PC-9 (cell line): ENCODE data around the gene LYST. TPM values are rescaled to one million over a fixed set of nuclear protein-coding genes. Genes with fewer than 3 reads are reported as not detected.

Source experiments
- BruUV-seq: library from RNA; stranded (reverse); fragments of 400-500 nt; replicated peaks from 2 replicates; lab custom pipeline; 2021; lab: Mats Ljungman, UMichigan
- CTCF ChIA-PET: fragments of 300-600 bp; sonication (Branson Sonifier 250); formaldehyde crosslinking; loops from one replicate; lab custom pipeline; 2022; ENCODE audit warnings: antibody characterized with exemption; lab: Charles Lee
- POLR2A ChIA-PET: fragments of 300-600 bp; sonication (Branson Sonifier 250); formaldehyde crosslinking; loops from one replicate; lab custom pipeline; 2022; ENCODE audit warnings: antibody characterized with exemption; ENCODE audit not compliant: unreplicated experiment; lab: Charles Lee
- DNase-seq, 2 experiments: peaks; one replicate each; pipeline versions ENCODE4 v3.0.0 to v3.0.0-alpha.2; 2015 to 2022; ENCODE audit warnings: mixed read lengths in 1 of 2
- H2AFZ ChIP-seq: fragments of 200-600 bp; sonication (generic); 2 replicates; pipeline ENCODE4 v1.8.1; 2017; ENCODE audit warnings: antibody characterized with exemption
- H3F3A ChIP-seq: fragments of 200-600 bp; sonication (generic); 2 replicates; pipeline ENCODE4 v1.8.1; 2017; ENCODE audit warnings: antibody characterized with exemption, mild to moderate bottlenecking, low read depth; ENCODE audit not compliant: insufficient read depth
- H3K27ac ChIP-seq: fragments of 200-600 bp; sonication (generic); 2 replicates; pipeline ENCODE4 v1.6.1; 2016; ENCODE audit warnings: mixed run types
- H3K27me3 ChIP-seq: fragments of 200-600 bp; sonication (generic); 2 replicates; pipeline ENCODE4 v1.6.1; 2016; ENCODE audit warnings: low read depth, mixed run types; ENCODE audit not compliant: insufficient read depth
- H3K36me3 ChIP-seq: fragments of 200-600 bp; sonication (generic); 2 replicates; pipeline ENCODE4 v1.6.1; 2016; ENCODE audit warnings: low read depth, mixed run types
- H3K4me1 ChIP-seq: fragments of 200-600 bp; sonication (generic); replicated peaks from 2 replicates; pipeline ENCODE4 v1.6.1; 2016; ENCODE audit warnings: mixed run types; ENCODE audit not compliant: insufficient read depth
- H3K4me2 ChIP-seq: fragments of 200-600 bp; sonication (generic); 2 replicates; pipeline ENCODE4 v1.6.1; 2017; ENCODE audit warnings: mixed run types
- H3K4me3 ChIP-seq: fragments of 200-600 bp; sonication (generic); 2 replicates; pipeline ENCODE4 v1.6.1; 2016; ENCODE audit warnings: mixed run types
- H3K79me2 ChIP-seq: fragments of 200-600 bp; sonication (generic); 2 replicates; pipeline ENCODE4 v1.6.1; 2017; ENCODE audit warnings: low read depth, mixed run types
- H3K9me2 ChIP-seq: fragments of 200-600 bp; sonication (generic); 2 replicates; pipeline ENCODE4 v1.8.1; 2017; ENCODE audit warnings: mild to moderate bottlenecking; ENCODE audit not compliant: insufficient read depth
- H3K9me3 ChIP-seq: fragments of 200-600 bp; sonication (generic); 2 replicates; pipeline ENCODE4 v1.8.1; 2016; ENCODE audit warnings: low read depth; ENCODE audit not compliant: insufficient read depth
- H4K20me1 ChIP-seq: fragments of 200-600 bp; sonication (generic); 2 replicates; pipeline ENCODE4 v1.8.1; 2017; ENCODE audit not compliant: insufficient read depth
- CTCF ChIP-seq: fragments of 200-600 bp; sonication (generic); conservative IDR thresholded peaks from 2 replicates; pipeline ENCODE4 v1.6.1; 2017; ENCODE audit warnings: mixed run types, antibody characterized with exemption, mild to moderate bottlenecking, moderate library complexity
- EZH2 ChIP-seq: fragments of 200-600 bp; sonication (generic); IDR thresholded peaks from 2 replicates; pipeline ENCODE4 v1.8.0; 2017; ENCODE audit warnings: antibody characterized with exemption, low read depth
- intact Hi-C: fragments of 100-400 bp; cut with micrococcal nuclease; formaldehyde crosslinking; loops from one replicate; pipeline ENCODE4 v1.10.0; 2022; ENCODE audit not compliant: unreplicated experiment
- total RNA-seq: library from RNA; stranded (reverse); gene quantifications from 2 replicates; pipeline ENCODE4 v1.2.3, GENCODE V29; 2021

LYST gene
- total RNA-seq, 1 experiment from 2014 or later = 14.1 TPM

DNA sequence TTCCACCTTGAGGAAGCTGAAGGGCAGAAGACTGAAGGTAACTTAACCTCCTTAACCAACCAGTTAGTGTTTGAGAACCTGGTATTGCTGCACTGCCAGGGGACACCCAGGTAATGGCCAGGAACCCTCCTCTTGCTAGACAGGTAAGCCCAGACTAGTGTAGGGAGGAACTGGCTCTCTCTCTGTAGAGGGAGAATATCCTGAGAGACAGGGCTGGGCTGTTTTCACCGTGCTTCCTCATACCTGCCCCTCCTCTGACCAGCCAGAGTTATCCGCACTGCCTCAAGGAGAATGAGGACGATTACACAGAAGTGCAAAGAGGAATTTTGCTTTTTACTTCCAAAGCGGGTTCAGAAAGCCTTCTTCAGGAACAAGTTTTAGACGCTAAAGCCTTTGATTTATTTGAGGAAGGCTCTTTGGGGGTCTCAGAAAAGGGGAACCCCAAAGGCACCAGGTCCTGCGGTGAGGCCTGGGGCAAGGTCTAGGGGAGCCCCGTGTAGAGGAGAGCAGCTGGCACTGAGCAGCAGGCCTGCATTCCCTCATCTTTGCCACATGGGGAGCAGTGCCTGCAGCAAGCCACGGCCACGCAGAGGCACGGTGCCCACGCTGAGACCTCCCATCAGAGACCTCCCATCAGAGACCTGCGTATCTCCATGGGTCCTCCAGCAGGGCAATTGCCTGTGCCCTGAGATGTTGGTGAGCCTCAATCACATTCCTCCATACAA, 230.6 kb downstream of the LYST start:
- CTCF ChIA-PET = interaction anchor here (0.6 kb wide), 1 partner anchor 39 kb away, joined by 4 read pairs; no protein-coding TSS in a partner anchor

DNA sequence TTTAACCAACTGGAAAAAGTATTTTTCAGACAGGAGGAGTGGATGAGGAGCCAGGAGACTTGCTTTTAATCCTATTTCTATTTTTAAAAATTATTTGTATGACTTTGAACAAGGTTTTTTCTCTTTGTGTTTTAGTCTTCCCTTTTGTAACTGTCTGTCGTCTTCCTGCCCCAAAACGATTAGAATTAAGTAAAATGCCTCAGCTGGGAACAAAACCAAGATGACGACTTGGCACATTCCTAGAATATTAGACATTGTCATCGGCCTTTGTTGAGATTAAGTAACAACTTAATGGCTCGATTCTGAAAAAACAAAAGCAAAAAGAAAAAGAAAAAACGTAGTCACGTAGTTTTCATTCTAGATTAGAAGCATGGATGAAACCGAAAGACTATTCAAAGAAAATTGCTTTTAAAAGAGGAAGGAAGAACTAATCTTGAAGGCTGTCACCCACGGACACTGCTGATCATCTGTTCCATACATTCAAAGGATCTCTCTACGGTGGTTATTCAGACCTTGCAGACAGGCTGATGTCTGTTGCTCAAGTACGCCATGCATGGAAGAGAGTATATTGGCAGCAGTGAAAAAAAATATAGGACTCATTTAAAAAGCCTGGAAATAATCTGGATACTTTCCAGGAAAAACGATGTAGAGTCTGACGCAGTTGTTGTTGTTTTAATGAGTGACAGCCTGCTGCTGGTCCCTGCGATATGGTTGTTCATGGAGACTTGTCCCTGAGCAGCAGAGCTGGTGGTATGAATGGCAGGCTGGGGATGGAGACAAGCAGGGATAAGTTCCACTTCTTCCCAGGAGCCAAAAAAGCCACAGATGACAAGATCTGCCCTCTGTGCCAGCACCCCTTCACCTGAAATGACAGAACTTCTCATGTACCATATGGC, 234.0 kb downstream of the LYST start:
- H3K27me3 ChIP-seq = no peaks in the 10 kb centered on the region
- H3K9me3 ChIP-seq = no peaks in the 10 kb centered on the region
- DNase-seq = no peak
- H3F3A ChIP-seq = peaks cover 3% of the 10 kb centered on the region; the same call in 1 of the 2 replicates
- H3K9me2 ChIP-seq = no peaks in the 10 kb centered on the region
- ChIA-PET POLR2A (interaction anchor here (0.5 kb wide), 1 partner anchor 873 kb away, joined by 3 read pairs; no protein-coding TSS in a partner anchor), CTCF (interaction anchor here (0.6 kb wide), 1 partner anchor 127 kb away, joined by 4 read pairs; no protein-coding TSS in a partner anchor)
- no TSS peak for BruUV-seq
- no peak overlapping the region for H3K4me3 ChIP-seq
- H3K4me2 ChIP-seq = no peak overlapping the region
- H2AFZ ChIP-seq = no peak overlapping the region
- H3K36me3 ChIP-seq = no peaks in the 10 kb centered on the region
- TF ChIP-seq CTCF (no peak), EZH2 (no peak)
- intact Hi-C loops = no loop called here
- no peak overlapping the region for H3K27ac ChIP-seq
- H3K79me2 ChIP-seq = no peaks in the 10 kb centered on the region
- peaks cover 15% of the 10 kb centered on the region for H3K4me1 ChIP-seq
- H4K20me1 ChIP-seq = no peaks in the 10 kb centered on the region

More for the DNA sequence above, 230.6 kb downstream of the LYST start:
- no peak overlapping the region for H2AFZ ChIP-seq
- H3K4me3 ChIP-seq = no peak overlapping the region
- peak overlapping the region; percentile 60 for H3K4me2 ChIP-seq
- no peaks in the 10 kb centered on the region for H3K36me3 ChIP-seq
- H3K9me3 ChIP-seq = no peaks in the 10 kb centered on the region
- TF ChIP-seq EZH2 = no peak
- TF ChIP-seq CTCF = peak; percentile 40; the same call in 1 of the 2 replicates
- DNase-seq = peak; percentile 81 to 83
- intact Hi-C loops = no loop called here
- POLR2A ChIA-PET = no interaction called here
- H3F3A ChIP-seq = peaks cover 4% of the 10 kb centered on the region; the same call in 1 of the 2 replicates
- H3K27ac ChIP-seq = 0 out of 2 replicates have a peak overlapping the region, but pooled peaks have one; percentile 26
- no peaks in the 10 kb centered on the region for H3K27me3 ChIP-seq
- peaks cover 15% of the 10 kb centered on the region for H3K4me1 ChIP-seq
- no peaks in the 10 kb centered on the region for H3K9me2 ChIP-seq
- H4K20me1 ChIP-seq = no peaks in the 10 kb centered on the region
- no TSS peak for BruUV-seq
- H3K79me2 ChIP-seq = no peaks in the 10 kb centered on the region

DNA sequence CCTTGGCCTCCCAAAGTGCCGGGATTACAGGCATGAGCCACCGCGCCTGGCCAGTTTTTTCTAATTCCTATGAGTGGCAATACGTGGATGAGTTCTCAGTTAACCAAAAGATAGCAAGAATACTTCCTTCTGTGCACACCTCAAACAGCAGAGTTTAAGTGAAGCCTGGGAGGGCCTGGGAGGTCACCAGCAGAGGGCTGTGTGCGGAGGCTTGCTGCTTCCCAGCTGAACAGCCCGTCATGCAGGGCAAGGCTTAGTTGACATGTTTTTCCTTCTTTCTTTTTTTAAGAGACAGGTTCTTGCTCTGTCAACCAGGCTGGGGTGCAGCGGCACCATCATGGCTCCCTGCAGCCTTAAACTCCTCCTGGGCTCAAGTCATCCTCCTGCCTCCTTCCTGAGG, 234.9 kb downstream of the LYST start:
- POLR2A ChIA-PET = interaction anchor here (0.5 kb wide), 1 partner anchor 872 kb away, joined by 3 read pairs; no protein-coding TSS in a partner anchor
- Histone ChIP-seq H3K9me3 (no peaks in the 10 kb centered on the region), H3K4me2 (no peak overlapping the region), H3K4me3 (no peak overlapping the region), H3K9me2 (no peaks in the 10 kb centered on the region), H2AFZ (no peak overlapping the region), H3K79me2 (no peaks in the 10 kb centered on the region), H4K20me1 (no peaks in the 10 kb centered on the region), H3K27me3 (no peaks in the 10 kb centered on the region), H3K4me1 (peaks cover 15% of the 10 kb centered on the region), H3K27ac (no peak overlapping the region), H3K36me3 (no peaks in the 10 kb centered on the region), H3F3A (peaks cover 3% of the 10 kb centered on the region; the same call in 1 of the 2 replicates)
- intact Hi-C loops = no loop called here
- TF ChIP-seq EZH2 = no peak
- no peak for TF ChIP-seq CTCF
- CTCF ChIA-PET = no interaction called here
- DNase-seq = no peak
- BruUV-seq = no TSS peak
